ENCODE results near the gene SLC35E1.

DNA sequence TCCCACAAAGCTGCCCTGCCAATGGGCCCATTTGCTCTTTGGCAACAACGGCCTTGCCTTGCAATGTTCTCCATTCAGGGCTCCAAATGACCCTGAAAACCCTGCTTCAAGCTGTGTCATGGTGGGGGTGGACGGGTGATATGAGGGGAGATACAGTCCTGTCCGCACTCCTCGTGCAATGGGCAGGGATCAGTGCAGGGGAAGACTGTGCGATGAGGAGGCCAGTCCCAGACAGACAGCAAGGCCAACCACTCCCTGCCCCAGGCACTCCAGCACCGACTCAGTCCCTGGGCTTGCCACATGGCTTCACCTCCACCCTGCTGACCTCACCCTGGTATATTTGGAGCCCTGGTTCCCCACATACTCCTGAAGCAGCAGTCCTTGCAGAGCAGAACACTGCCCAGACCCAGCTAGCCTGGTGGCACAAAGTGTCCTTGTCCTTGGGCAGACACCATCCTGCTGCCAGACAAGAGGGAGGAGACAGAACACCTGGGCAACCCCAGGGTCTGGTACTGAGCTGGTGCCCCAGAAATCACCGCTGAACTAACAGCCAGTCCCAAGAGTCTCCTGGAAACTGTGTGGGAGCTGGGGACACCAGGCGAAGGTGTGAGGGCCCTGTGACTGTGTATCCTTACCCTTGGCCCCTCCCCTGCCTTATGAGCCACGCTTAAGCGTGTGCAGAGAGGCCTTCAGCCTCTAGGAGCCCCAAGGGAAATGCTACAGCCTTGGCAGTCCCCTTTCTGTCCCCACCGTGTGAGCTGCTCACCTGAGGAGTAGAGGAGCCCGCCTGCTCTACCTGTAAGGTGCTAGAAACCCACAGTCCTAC, 9.1 kb upstream of the SLC35E1 start:
- TF ChIP-seq, protein P1, sequence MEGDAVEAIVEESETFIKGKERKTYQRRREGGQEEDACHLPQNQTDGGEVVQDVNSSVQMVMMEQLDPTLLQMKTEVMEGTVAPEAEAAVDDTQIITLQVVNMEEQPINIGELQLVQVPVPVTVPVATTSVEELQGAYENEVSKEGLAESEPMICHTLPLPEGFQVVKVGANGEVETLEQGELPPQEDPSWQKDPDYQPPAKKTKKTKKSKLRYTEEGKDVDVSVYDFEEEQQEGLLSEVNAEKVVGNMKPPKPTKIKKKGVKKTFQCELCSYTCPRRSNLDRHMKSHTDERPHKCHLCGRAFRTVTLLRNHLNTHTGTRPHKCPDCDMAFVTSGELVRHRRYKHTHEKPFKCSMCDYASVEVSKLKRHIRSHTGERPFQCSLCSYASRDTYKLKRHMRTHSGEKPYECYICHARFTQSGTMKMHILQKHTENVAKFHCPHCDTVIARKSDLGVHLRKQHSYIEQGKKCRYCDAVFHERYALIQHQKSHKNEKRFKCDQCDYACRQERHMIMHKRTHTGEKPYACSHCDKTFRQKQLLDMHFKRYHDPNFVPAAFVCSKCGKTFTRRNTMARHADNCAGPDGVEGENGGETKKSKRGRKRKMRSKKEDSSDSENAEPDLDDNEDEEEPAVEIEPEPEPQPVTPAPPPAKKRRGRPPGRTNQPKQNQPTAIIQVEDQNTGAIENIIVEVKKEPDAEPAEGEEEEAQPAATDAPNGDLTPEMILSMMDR (IDR thresholded peaks at IDR 0.05; ENCODE audit: borderline replicate concordance, extremely low read depth, low read length, poor library complexity, severe bottlenecking): no peak
- no peak for TF ChIP-seq EZH2 (IDR thresholded peaks at IDR 0.05; ENCODE audit: borderline replicate concordance, low read depth, low read length, severe bottlenecking)

All from DND-41 (cell line).